ENCODE data around the gene EEF1AKMT1.
"Not testable (repeated sequence)": the region's sequence is repeated elsewhere in the genome, so short reads cannot be mapped to it uniquely, and the experiment has no call there.

Gene EEF1AKMT1

DNA sequence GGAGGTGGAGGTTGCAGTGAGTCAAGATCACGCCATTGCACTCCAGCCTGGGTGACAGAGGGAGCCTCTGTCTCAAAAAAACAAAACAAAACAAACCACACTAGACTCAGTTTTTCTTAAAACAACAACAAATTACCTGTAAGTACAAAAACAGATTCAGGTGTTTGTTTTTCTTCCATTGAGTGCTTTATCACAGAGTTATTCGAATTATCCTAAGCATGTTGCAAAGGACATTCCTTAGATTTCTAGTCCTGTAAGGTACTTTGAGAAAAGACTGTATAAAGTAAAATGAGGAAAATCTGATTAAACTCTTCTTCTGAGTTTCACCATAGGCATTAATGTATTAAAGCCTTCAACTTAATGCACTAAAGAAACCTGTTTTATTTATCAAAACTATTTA, 2.2 kb upstream of the EEF1AKMT1 start:
- DNase-seq = no peak

DNA sequence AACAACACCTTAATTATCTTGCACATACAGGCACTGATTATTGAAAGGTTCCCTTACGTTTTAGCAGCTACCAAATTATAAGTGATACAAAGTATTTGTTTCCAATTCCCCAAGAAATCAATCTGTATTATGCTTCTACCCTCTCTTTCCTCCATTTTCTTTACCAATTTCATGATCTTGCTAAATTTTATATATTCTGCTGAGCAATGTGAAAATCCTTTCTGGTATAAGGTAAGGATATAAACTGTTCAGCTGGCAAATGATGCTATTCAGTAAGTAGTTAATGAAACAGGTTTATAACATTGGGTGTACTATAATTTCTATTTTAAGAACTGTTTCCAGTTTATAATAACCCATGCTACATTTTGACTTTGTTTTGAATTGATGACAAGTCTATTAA, 985 bp upstream of the EEF1AKMT1 start:
- DNase-seq = no peak

DNA sequence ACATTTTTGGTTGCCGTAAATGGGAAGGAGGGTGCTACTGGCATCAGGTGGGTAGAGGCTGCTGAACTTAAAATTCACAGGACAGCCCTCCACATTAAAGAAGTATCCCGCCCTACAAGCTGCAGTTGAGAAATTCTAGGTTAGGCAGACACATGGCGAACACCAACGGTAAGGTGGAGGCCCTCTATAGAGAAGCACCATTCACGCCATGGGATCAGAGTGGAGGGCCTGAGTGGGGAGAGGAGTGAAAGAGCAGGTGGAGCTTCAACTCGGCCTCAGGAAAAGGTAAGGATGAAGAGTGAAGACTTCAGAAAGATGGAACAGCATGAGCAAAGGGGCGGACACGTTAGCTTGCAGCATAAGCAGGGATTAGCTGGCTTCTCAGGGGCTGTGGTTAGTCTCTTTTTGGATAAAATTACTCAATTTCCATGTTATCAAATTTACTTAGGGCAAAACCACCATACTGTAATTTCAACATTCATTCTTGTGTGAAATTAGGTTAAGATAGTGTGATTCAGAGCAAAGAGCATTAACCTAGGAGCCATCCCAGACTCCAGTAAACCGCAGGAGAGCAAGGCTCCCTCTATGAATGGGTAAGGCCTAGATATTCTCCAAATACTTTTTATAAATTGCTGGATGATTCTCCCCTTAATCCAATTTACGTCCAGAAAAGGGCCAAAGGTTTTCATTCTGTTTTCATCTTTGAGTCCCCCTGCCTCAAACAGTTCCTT, 1.2 kb downstream of the EEF1AKMT1 start:
- no peak for DNase-seq

DNA sequence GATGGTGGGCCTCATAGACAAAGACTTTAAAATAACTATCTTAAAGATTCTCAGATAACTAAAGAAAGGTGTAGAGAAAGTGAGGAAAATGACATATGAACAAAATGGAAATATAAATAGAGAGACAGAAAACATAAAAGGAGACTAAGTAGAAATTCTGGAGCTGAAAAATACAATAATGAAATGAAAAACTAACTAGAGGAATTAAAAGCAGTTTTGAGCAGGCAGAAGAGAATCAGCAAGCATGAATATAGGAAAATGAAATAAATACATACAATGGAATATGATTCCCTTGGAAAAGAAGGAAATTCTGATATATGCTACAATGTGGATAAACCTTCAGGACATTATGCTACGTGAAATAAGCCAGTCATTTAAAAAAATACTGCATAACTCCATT, 3.9 kb downstream of the EEF1AKMT1 start:
- no peak for DNase-seq

DNA sequence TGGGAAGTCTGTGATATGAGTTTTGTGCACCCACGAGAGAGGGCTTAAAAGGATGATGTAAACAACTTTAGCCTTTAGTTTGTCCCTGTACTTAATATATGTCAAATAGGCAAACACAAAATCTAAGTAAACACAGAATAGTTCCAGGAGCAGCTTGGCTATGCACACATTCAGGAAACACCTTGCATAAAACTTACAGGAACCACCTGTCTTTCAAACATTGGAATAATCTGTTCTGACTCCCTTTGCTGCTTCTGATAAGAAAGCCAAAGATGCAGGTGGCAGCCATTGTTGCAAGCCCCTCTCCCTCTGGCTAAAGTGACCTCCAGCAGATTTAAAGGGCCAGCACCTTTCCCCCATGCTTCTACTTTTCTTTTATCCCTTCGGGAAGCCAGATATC, 4.7 kb downstream of the EEF1AKMT1 start:
- DNase-seq = no peak

DNA sequence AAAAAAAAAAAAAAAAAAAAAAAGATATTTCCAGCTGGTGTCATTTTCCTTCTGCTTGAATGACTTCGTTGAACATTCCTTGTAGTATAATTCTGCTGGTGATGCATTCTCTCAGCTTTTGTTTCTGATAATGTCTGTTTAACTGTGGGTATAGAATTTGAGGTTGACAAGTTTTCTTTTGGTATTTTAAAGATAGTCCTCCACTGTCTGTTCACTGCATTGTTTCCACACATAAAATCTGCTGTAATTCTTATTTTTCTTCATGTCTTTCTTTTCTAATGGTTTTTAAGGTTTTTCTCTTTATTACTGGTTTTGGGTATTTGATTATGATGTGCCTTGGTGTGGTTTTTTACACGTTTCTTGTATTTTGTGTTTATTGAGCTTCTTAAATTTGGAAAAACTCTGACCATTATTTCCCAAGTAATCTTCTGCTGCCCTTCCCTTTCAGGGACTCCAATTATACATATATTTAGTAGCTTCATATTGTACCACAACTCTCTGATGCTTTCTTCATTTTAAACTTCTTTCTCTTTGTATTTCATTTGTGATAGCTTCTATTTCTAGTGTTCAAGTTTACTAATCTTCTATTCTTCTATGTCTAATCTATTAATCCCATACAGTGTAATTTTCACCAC, 6.3 kb downstream of the EEF1AKMT1 start:
- DNase-seq = no peak

DNA sequence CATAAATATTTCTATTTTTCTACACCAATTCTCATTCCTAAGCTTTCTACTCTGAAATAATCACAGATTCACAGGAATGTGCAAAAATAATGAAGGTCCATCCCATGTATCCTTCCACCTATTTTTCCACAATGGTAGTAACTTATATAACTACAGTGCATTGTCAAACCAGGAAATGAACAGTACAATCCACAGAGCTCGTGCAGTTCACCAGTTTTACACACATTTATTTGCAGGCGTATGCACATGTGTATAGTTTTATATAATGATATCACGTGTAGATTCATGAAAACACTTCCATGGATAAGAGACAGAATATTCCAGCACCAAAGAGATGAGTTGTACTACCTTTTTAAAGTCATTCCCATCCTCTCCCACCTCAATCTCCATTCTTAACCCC, 12.9 kb downstream of the EEF1AKMT1 start:
- no peak for DNase-seq

DNA sequence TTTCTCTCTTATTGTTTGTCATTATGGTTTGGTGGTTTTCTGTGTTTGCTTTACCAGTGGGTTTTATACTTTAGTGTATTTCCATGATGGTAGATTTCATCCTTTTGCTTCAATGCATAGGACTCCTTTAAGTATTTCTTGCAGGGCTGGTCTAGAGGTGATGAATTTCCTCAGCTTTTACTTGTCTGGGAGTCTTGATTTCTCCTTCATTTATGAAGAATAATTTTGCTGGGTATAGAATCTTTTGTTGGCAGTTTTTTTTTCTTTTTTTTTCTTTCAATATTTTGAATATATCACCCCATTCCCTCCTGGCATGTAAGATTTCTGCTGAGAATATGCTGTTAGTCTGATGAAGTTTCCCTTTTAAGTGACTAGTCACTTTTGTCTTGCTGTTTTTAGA, 19.8 kb downstream of the EEF1AKMT1 start:
- no peak for DNase-seq

DNA sequence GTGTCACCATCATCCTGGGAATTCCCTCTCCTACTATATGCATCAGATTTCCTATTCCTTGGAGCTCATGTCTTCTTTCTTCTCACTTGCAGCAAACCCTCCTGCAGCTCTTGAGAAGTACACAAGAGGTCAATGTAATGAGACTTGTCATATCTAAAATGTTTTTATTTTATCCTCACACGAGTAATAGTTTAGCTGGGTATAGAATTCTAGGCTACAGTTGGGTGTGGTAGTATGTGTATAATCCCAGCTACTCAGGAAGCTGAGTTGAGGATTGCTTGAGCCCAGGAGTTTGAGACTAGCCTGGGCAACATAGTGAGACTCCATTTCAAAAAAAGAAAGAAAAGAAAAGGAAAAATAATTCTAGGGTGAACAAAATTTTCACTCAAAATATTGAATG, 24.4 kb downstream of the EEF1AKMT1 start:
- no peak for DNase-seq

DNA sequence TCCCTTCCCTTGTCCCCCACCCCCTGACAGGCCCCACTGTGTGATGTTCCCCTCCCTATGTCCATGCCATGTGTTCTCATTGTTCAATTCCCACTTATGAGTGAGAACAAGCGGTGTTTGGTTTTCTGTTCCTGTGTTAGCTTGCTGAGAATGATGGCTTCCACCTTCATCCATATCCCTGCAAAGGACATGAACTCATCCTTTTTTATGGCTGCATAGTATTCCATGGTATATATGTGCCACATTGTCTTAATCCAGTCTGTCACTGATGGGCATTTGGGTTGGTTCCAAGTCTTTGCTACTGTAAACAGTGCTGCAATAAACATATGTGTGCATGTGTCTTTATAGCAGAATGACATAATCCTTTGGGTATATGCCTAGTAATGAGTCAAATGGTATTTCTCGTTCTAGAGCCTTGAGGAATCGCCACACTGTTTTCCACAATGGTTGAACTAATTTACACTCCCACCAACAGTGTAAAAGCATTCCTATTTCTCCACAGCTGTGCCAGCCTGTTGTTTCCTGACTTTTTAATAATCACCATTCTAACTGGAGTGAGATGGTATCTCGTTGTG, 29.8 kb downstream of the EEF1AKMT1 start:
- DNase-seq = not testable (repeated sequence)

DNA sequence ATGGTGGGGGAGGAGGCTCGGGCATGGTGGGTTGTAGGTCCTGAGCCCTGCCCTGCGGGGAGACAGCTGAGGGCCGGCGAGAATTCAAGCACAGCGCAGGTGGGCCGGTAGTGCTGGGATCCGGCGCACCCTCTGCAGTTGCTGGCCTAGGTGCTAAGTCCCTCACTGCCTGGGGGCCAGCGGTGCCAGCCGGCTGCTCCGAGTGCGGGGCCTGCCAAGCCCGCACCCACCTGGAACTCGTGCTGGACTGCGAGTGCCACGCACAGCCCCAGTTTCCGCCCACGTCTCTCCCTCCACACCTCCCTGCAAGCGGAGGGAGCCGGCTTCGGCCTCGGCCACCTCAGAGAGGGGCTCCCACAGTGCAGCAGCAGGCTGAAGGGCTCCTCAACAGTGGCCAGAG, 33.7 kb downstream of the EEF1AKMT1 start:
- no peak for DNase-seq

DNA sequence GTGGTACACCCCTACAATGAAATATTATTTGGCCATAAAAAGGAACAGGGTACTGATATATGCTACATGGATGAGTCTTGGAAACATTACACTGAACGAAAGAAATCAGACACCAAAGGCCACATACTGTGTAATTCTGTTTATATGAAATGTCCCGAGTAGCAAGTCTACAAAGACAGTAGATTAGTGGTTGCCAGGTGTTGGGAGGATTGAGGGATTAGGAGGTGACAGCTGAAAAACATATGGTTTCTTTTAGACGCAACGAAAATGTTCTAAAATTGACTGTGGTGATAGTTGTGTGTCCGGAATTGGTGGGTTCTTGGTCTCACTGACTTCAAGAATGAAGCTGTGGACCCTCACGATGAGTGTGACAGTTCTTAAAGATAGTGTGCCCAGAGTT, 35.1 kb downstream of the EEF1AKMT1 start:
- no peak for DNase-seq

DNA sequence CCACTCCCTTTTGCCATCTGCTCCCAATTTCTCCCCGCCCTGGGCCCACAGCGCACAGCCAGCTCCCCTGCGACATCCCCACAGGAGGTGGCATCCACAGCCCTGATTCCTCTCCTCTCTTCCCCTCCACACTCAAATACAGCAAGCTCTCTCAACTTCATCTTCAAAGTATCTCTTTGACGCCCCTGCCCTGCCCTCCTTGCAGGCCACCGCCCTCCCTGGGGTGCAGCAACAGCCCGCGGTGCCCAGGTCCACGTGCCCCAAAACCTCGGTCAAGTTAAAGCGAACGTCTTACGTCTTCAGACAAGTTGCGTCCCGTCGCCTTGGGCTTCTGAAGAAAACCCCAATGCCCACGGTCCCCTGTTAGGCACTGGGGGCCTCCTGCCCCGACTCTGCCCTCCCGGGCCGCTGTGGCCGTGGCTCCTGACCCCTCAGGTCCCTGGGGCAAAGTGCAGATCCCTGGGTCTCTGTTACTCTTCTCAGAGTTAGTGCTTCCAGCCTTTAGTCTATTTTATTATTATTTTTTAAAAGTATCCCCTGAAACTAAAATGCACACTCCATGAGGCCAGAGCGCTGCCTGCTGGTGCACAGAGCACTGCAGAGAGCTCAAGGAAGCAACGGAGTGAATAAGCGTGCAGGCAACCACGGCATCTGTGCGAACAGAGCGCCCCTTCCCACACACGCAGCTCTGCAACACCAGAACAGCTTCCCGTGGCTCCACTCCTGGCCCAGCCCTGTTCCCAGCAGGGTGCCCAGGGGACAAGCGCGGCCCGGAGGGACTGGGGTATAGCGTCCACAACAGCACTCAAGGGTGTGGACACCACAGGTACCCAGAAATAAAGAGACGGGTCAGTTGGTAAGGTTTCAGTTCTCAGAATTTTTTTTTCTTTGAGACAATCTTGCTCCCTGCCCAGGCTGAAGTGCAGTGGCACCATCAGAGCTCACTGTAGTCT, 43.9 kb downstream of the EEF1AKMT1 start:
- no peak for DNase-seq

DNA sequence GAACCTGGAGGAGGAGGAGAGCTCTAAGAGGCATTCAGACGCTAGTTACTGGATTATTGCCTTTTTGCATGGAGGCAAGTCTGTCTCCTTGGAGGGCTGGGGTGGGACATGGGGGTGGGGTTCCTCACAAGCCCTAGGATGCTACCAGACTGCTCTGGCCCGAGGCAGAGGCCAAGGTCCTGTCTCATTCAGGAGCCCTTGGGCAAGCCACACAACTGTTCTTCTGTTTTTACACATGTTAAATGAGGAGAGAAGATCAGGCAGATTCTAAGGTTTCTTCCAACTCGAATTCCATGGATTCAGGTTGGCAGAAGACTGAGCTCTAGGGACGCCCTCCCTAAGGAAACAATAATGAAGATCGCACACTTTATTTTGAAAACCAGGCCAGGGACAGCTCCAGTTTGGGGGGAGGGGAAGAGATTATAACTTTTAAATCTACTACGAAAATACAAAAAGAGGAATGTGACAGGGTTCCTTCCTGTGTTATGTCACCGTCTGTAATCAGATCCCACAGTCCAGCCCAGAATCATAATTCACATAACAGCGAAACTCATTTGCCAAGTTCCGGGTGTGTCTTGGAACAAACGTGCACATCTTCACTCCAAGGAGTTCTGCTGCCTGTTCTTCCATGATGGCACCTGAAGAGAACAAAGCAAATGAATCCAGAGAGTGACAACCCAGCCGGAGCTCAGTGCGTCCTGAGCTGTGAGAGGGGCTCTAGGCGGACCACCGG, 45.0 kb downstream of the EEF1AKMT1 start:
- DNase-seq = no peak

DNA sequence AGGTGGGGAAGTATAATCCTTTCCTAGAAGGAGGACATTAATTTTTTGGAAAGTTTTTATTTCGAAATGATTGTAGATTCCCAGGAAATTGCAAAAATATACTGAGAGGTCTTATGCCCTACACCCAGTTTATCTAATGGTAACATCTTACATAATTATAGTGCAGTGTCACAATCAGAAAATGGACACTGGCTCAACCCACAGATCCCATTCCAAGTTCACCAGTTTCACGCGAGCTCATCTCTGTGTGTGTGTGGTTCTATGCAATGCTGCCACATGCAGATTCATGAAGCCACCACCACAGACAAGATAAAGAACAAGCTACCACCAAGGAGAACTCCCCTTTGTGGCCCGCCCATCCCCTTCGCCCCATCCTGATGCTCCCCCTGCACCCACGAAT, 45.9 kb downstream of the EEF1AKMT1 start:
- no peak for DNase-seq

DNA sequence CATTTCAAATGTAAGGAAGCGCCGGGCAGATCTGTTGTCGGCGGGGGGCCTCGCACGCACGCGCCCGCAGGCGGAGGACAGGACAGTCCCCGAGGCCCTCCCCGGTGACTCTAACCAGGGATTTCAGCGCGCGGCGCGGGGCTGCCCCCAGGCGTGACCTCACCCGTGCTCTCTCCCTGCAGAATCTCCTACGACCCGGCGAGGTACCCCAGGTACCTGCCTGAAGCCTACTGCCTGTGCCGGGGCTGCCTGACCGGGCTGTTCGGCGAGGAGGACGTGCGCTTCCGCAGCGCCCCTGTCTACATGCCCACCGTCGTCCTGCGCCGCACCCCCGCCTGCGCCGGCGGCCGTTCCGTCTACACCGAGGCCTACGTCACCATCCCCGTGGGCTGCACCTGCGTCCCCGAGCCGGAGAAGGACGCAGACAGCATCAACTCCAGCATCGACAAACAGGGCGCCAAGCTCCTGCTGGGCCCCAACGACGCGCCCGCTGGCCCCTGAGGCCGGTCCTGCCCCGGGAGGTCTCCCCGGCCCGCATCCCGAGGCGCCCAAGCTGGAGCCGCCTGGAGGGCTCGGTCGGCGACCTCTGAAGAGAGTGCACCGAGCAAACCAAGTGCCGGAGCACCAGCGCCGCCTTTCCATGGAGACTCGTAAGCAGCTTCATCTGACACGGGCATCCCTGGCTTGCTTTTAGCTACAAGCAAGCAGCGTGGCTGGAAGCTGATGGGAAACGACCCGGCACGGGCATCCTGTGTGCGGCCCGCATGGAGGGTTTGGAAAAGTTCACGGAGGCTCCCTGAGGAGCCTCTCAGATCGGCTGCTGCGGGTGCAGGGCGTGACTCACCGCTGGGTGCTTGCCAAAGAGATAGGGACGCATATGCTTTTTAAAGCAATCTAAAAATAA, 52.1 kb downstream of the EEF1AKMT1 start:
- DNase-seq = no peak

DNA sequence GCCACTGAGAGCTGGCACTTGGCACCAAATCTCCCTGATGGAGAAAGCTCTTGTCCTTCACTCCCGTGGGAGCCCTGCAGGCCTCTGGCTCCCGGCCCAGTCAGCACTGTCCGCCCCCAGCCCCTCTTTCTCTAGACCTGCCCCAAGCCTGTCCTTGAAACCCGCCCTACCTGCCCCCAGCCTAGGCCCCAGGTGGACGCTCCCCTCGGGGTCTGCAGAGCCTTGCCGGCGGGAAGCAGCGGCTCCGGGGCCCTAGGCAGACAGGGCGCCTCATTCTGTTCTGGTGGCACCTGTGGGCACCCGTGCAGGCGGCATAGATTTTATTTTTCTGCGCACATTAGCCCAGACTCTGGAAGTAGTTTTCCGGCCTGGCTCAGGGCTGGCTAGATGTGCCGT, 52.7 kb downstream of the EEF1AKMT1 start:
- no peak for DNase-seq

DNA sequence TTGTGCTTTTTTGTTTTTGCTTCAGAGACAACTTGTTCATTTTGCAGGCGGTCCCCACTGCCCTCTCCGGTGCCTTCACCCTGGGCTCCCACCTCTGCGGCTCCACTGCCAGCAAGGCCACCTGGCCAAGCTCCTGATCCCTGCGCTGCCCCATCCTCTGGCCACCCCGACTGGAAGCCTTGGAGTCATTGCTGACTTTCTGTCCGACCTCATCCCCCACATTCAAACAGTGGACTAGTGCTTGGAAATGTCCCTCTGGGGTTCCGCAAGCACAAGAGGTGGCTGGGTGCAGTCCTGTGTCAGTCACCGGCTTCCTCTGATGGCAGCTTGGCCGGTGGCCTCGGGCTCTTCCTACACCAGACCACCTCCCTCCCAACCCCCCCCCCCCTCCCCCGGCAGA, 53.3 kb downstream of the EEF1AKMT1 start:
- no peak for DNase-seq

DNA sequence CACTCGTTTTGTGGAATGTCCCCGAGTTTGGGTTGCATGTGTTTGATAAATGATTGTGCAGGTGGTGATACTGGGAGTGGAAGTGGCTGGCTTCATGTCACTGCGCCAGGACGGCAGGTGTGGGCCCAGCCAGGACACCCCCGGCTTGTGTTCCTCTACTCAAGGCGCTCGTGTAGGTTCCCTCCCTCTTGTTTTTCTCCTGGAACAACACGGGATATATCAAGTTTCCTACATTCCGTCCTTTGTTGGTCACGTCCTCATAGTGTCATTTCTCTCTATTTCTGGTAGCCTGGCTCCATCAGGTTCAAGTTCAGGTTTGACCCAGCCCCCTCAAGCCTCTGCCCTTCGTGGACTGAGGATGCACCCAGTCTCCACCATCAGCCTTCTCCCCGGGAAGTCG, 54.0 kb downstream of the EEF1AKMT1 start:
- DNase-seq = no peak

DNA sequence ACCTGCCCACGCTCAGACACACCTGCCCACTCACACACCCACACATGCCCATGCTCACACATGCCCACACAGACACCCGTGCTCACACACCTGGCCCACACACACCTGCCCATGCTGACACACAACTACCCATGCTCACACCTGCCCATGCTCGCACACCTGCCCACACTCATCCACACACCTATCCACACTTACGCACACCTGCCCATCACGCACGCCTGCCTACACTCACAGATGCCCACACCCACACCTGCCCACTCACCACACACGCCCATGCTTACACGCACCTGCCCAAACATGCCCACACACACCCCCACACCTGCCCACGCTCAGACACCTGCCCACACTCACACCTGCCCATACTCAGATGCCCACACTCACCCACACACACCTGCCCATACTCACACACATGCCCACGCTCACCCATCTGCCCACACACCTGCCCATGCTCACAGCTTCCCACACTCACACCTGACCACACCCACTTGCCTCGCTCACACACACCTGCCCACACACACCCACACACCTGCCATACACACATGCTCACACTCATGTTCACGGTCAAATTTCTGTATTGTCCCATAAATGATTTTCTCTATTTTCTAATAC, 54.7 kb downstream of the EEF1AKMT1 start:
- DNase-seq = no peak
